Measurements from ENCODE around the gene OPCML.

Gene OPCML

GRCh38 chr11:133249065-133249464 is 283.2 kb downstream of the OPCML start:
- DNase-seq (ENCODE audit: low spot score in 2 of 2) (no peak), ATAC-seq (no peak)
- H3K4me1 Mint-ChIP-seq = no peaks in the 10 kb centered on the region
- H3K9me3 Mint-ChIP-seq = peaks cover 6% of the 10 kb centered on the region
- no peaks in the 10 kb centered on the region for H3K36me3 Mint-ChIP-seq
- no peak overlapping the region for H3K4me3 Mint-ChIP-seq
- H3K27ac Mint-ChIP-seq = no peak overlapping the region

DNA sequence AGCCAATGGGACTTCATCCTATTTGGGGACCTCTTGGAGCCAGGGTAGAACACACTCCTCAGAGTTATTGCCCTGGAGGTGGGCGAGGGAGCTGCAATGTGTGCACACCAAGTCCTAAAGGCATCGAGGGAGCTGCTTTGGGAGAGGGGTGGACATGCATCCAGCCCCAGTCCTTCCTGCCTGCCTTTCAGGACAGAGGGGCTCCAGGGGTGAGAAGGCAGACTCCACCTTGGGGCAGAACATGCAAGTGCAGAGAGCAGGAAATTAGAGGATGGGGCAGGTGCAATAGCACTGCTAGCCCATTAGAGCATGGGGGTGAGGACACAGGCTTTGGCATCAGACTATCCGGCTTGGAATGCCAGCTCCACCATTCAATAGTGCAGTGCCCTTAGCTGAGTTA is 288.5 kb downstream of the OPCML start:
- Mint-ChIP-seq H3K9me3 (peaks cover 6% of the 10 kb centered on the region), H3K4me3 (no peak overlapping the region), H3K4me1 (no peaks in the 10 kb centered on the region), H3K36me3 (no peaks in the 10 kb centered on the region), H3K27ac (no peak overlapping the region)
- ATAC-seq (no peak), DNase-seq (ENCODE audit: low spot score in 2 of 2) (no peak)

GRCh38 chr11:133240908-133241655 is 291.2 kb downstream of the OPCML start:
- Mint-ChIP-seq H3K36me3 (no peaks in the 10 kb centered on the region), H3K27ac (no peak overlapping the region), H3K9me3 (peaks cover 3% of the 10 kb centered on the region), H3K4me1 (no peaks in the 10 kb centered on the region), H3K4me3 (no peak overlapping the region)
- ATAC-seq (no peak), DNase-seq (ENCODE audit: low spot score in 2 of 2) (no peak)

DNA sequence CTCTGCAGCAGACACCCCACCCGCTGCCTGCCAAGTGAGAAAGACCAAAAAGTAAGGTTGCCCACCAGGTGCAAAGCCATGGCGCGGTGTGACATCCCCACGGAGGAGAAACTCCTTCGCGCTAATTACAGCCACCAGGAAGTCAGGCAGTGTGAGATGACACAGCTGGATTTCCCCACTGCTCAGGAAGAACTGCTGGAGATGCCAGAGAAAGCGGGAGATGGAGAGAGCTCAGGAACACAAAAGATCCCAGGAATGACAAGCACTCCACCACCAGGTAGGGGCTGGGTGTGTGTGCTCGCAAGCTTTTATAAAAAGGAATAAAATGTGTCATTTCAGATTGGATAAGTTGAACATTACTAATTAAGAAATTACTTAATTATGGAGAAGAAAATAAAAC is 292.7 kb downstream of the OPCML start:
- H3K9me3 Mint-ChIP-seq = peaks cover 2% of the 10 kb centered on the region
- H3K36me3 Mint-ChIP-seq = no peaks in the 10 kb centered on the region
- no peak overlapping the region for H3K27ac Mint-ChIP-seq
- DNase-seq (ENCODE audit: low spot score in 2 of 2) (no peak), ATAC-seq (no peak)
- no peaks in the 10 kb centered on the region for H3K4me1 Mint-ChIP-seq
- H3K4me3 Mint-ChIP-seq = no peak overlapping the region

DNA sequence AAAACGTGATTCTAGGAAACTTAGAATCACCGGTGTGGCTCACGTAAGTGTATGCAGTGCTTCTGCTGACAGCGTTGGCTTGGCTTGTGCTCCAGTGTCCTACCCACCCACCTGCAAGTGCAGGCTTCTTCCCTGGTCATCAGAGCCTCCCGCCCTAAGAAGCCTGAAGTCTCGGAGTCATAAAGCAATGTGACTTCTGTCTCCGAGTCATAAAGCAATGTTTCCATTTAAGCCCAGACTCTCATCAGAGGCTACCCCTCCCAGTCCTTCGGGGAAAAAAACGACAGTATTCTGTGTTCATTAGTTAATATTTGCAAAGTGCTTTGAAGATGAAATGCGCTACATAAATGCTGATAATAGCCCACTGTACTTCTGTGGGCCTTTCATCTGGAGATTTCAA is 293.8 kb downstream of the OPCML start:
- H3K9me3 Mint-ChIP-seq = peaks cover 2% of the 10 kb centered on the region
- ATAC-seq (no peak), DNase-seq (ENCODE audit: low spot score in 2 of 2) (no peak)
- no peak overlapping the region for H3K4me3 Mint-ChIP-seq
- H3K27ac Mint-ChIP-seq = no peak overlapping the region
- no peaks in the 10 kb centered on the region for H3K36me3 Mint-ChIP-seq
- no peaks in the 10 kb centered on the region for H3K4me1 Mint-ChIP-seq

- ATAC-seq (no peak), DNase-seq (ENCODE audit: low spot score in 2 of 2) (no peak)
- Mint-ChIP-seq H3K4me1 (no peaks in the 10 kb centered on the region), H3K36me3 (no peaks in the 10 kb centered on the region), H3K27ac (no peak overlapping the region), H3K9me3 (peaks cover 2% of the 10 kb centered on the region), H3K4me3 (no peak overlapping the region)
These were observed 294.3 kb downstream of the OPCML start for GRCh38 chr11:133238027-133238426.

- Mint-ChIP-seq H3K4me3 (no peak overlapping the region), H3K36me3 (no peaks in the 10 kb centered on the region), H3K4me1 (no peaks in the 10 kb centered on the region), H3K9me3 (peaks cover 2% of the 10 kb centered on the region), H3K27ac (no peak overlapping the region)
- ATAC-seq = no peak
- DNase-seq (ENCODE audit: low spot score in 2 of 2) = no peak
These were observed 296.9 kb downstream of the OPCML start for GRCh38 chr11:133235381-133235780.

DNA sequence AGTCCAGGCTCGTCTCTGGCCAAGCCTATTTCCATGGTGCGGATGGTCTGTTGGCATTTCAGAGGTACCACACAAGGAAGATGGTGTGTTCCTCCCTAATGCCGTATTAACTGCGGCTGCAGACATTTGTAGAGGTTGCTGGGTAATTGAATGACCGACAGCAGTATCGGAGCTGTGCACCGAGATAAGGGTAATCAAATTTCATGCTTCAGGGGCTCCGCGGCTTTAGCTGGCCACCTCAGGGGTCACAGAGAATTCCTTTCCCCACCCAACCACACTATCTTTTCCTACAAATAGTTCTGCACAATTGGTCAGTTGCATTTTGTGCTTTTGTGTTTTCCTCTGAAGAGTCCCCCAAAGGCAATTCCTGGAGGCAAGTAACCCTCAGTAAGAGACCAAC is 297.4 kb downstream of the OPCML start:
- no peaks in the 10 kb centered on the region for H3K36me3 Mint-ChIP-seq
- peaks cover 2% of the 10 kb centered on the region for H3K9me3 Mint-ChIP-seq
- H3K4me1 Mint-ChIP-seq = no peaks in the 10 kb centered on the region
- ATAC-seq (no peak), DNase-seq (ENCODE audit: low spot score in 2 of 2) (no peak)
- no peak overlapping the region for H3K4me3 Mint-ChIP-seq
- no peak overlapping the region for H3K27ac Mint-ChIP-seq

DNA sequence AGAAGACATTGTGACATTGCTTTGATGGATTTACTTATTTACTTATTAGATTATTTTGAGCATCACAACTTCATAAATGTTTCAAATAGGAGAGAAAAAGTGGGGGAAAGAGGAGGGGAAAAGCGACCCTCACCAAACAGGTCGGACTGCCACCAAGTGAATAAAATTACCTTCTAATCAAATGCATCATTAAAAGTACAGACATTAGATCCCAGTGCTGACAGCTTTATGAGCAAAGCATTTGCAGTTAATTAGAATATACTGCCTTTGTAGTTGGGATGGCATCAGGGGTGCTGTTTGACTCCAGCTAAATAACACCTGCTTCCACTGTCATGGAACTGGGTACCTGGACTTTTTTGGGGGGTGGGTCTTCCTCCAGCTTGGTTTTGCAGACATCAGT is 299.6 kb downstream of the OPCML start:
- no peak for DNase-seq (ENCODE audit: low spot score in 2 of 2)
- H3K36me3 Mint-ChIP-seq = no peaks in the 10 kb centered on the region
- no peaks in the 10 kb centered on the region for H3K9me3 Mint-ChIP-seq
- no peak overlapping the region for H3K27ac Mint-ChIP-seq
- no peak for ATAC-seq
- no peak overlapping the region for H3K4me3 Mint-ChIP-seq
- H3K4me1 Mint-ChIP-seq = no peaks in the 10 kb centered on the region

DNA sequence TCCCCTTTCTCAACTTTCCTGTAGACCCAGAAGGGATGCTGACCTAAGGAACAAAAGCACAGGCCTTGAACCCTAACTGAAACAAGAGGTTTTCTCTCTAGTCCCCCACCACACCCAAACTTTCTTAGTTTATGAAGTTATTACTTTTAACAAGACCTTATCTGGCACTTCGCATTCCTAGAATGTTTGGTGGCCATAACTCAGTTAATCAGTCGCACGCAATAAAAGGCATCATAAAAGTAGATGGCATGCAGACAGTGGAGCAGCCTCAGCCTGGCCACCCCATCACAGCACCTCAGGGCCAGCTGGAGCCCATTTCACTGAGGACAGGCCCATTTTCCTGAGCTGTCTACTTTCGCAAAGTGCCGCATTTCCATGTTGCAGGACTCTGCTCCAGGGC is 301.9 kb downstream of the OPCML start:
- Mint-ChIP-seq H3K4me1 (no peaks in the 10 kb centered on the region), H3K9me3 (no peaks in the 10 kb centered on the region), H3K4me3 (no peak overlapping the region), H3K36me3 (no peaks in the 10 kb centered on the region), H3K27ac (no peak overlapping the region)
- ATAC-seq (no peak), DNase-seq (ENCODE audit: low spot score in 2 of 2) (no peak)

DNA sequence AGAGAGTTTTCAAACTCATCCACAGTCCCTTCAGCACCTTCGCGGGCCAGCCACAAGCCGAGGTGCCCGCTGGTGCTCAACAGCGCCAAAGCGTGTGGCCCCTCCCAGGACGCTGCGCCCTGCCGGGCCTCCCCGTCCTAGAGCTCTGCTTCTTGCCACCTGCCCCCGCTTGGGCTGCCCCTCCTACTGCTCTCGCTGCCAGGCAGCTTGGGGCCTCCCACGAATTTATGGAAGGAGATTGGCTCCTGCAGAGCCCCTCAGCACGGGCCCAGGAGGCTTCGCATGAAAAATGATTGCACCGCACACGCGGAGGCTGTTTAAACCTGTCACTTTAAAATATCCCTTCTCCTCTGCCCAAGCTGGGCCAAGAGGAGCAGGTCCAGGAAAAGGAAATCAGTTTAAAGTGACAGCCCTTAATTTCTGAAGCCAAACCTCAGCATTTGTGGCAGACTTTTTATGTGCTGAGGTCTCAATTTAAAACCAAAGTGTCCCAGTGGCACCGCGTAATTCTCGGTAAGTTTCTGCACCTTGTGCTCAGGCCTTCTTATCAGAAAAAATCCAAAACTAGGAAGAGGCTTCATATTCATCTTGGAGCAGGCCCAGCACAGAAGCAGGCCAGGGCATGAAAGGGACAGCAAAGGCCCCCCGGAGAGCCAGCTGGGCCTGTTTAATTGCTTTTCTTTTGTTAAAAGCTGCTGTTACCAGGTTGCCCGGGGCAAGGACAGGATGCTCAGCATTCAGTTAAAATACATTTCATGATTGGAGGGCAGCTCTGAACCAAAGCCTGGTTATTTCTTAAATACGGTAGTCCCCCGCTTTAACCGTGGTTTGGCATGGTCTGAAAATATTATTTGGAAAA is 303.6 kb downstream of the OPCML start:
- no peak overlapping the region for H3K27ac Mint-ChIP-seq
- no peak for ATAC-seq
- H3K36me3 Mint-ChIP-seq = no peaks in the 10 kb centered on the region
- H3K4me3 Mint-ChIP-seq = no peak overlapping the region
- DNase-seq (ENCODE audit: low spot score in 2 of 2) = no peak
- no peaks in the 10 kb centered on the region for H3K4me1 Mint-ChIP-seq
- H3K9me3 Mint-ChIP-seq = no peaks in the 10 kb centered on the region

DNA sequence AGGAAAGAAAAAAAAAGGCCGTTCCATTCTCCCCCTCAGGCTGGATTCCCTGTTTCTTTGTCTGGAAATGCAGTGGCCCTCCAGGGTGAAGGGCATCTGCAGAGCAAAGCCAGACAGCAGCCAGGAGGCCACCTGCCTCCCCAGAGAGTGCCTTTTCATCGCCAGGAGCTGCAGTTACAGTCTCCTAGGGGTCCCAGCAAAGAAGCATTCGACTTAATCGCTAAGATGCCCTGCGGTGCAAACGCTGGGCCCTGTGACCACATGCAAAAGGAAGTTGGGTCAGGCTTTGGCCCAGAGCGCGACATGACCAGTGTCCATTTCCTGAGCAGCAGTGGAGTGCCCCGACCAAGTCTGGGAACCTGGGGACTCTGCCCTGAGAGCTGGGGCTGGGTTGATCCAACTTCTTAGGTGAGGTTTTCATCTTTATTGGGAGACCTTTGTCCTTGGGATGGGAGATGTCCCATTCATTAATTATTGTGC is 304.6 kb downstream of the OPCML start:
- H3K4me1 Mint-ChIP-seq = no peaks in the 10 kb centered on the region
- no peaks in the 10 kb centered on the region for H3K36me3 Mint-ChIP-seq
- H3K4me3 Mint-ChIP-seq = no peak overlapping the region
- H3K27ac Mint-ChIP-seq = no peak overlapping the region
- ATAC-seq (no peak), DNase-seq (ENCODE audit: low spot score in 2 of 2) (no peak)
- H3K9me3 Mint-ChIP-seq = peaks cover under 1% of the 10 kb centered on the region

GRCh38 chr11:133224271-133224670 is 308.0 kb downstream of the OPCML start:
- Mint-ChIP-seq H3K36me3 (no peaks in the 10 kb centered on the region), H3K4me3 (no peak overlapping the region), H3K4me1 (no peaks in the 10 kb centered on the region), H3K9me3 (peaks cover 2% of the 10 kb centered on the region), H3K27ac (no peak overlapping the region)
- DNase-seq (ENCODE audit: low spot score in 2 of 2) (no peak), ATAC-seq (no peak)

DNA sequence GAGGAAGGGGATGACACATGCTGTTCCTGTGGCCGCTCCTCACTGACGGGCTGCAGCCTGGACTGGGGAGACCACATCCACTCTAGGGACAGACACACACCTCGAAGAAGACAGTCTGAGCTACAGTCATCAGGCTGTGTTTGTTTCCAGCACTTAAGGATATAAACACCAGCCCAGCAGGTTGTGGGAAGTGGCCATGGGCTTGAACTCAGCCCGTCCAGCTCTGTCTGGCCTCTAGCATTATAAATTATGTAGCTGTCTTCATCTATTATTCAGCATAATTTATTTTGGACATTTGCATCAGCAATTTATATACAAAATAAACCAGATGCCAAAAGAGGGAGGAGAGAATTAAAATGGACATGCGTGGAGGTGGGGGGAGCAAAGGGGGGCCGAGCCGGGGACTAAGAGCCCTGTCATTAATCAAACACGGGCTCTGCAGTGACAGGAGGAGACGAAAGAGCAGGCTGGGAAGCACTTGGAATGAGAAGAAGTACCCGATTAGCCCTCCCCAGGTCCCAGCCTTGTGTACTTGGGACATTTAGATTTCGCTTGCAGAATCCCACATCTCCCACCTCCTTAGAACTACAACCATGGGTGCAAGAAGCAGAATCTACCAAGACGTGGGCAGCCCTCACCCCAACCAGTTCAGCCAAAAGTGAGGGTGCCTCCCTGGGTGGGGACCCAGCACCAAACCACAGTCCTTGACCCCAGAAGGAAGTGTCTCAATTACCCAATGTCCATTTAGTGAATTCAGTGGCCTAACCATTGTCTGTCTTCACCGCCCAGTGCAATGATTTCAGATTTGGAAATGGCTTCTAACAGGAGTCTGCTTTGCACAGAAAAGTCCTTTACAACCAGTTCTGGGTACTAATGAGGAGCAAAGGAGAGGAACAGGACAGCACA is 309.6 kb downstream of the OPCML start:
- DNase-seq (ENCODE audit: low spot score in 2 of 2) = no peak
- no peak overlapping the region for H3K27ac Mint-ChIP-seq
- no peak overlapping the region for H3K4me3 Mint-ChIP-seq
- no peaks in the 10 kb centered on the region for H3K4me1 Mint-ChIP-seq
- H3K9me3 Mint-ChIP-seq = peaks cover 2% of the 10 kb centered on the region
- no peak for ATAC-seq
- no peaks in the 10 kb centered on the region for H3K36me3 Mint-ChIP-seq

DNA sequence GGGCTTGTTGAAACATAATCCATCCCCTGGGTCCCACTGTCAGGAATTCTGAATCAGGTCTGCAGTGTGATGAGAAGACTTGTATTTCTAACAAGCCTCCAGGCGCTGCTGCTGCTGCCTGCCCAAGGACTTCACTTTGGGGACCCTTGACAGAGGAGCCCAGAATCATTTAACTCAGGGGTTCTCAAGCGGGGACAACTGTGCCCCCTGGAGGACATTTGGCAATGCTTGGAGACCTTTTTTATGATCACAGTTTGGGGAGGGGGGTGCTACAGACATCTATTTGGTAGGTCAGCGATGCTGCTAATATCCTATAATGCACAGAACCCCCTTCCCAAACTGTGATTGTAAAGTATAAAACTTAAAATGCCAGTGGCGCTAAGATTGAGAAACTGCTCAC is 312.8 kb downstream of the OPCML start:
- Mint-ChIP-seq H3K9me3 (peaks cover 4% of the 10 kb centered on the region), H3K36me3 (no peaks in the 10 kb centered on the region), H3K27ac (no peak overlapping the region), H3K4me1 (no peaks in the 10 kb centered on the region), H3K4me3 (no peak overlapping the region)
- DNase-seq (ENCODE audit: low spot score in 2 of 2) = no peak
- no peak for ATAC-seq

Measured in stimulated activated effector memory CD8-positive, alpha-beta T cell treated with anti-CD3 and anti-CD28 coated beads, Interleukin-12 subunit alpha, Interleukin-12 subunit beta, amount 100 ng/mL, for 72 hours (primary cell).